Endothelial cell of umbilical vein (primary cell): ENCODE data around the gene KLF15. TPM values are rescaled to one million over a fixed set of nuclear protein-coding genes. Genes with fewer than 3 reads are reported as not detected.

Experiments used
- BruUV-seq: library from RNA; stranded (reverse); fragments of 400-500 nt; replicated peaks from 2 replicates; lab custom pipeline; 2021; lab: Mats Ljungman, UMichigan
- CTCF ChIA-PET: fragments of 300-600, 350-600 bp; sonication (Branson Sonifier 250); formaldehyde crosslinking; loops from one replicate; lab custom pipeline; 2021; ENCODE audit warnings: antibody characterized with exemption, inconsistent platforms; lab: Charles Lee
- POLR2A ChIA-PET: fragments of 300-600, 350-600 bp; sonication (Branson Sonifier 250); formaldehyde crosslinking; loops from one replicate; lab custom pipeline; 2021; ENCODE audit warnings: antibody characterized with exemption, inconsistent platforms; lab: Charles Lee
- DNase-seq: peaks from one replicate; pipeline ENCODE4 v3.0.0-alpha.2; 2011; ENCODE audit warnings: low read depth, low spot score
- FAIRE-seq: peaks from 2 replicates; lab custom pipeline; 2011; peaks lifted over from hg19 to GRCh38; lab: Jason Lieb, UNC
- H2AFZ ChIP-seq: 2 replicates; pipeline ENCODE4 v1.6.0; 2012; ENCODE audit warnings: low read depth, low read length, control low read depth, inconsistent platforms
- H3K27ac ChIP-seq: 2 replicates; pipeline ENCODE4 v1.5.1; 2011; ENCODE audit warnings: low read depth, mild to moderate bottlenecking, control low read depth, low read length, moderate library complexity; ENCODE audit not compliant: insufficient read depth
- H3K27me3 ChIP-seq, 2 experiments: 2 replicates each; pipeline versions ENCODE4 v1.6.0 to v1.6.1; 2011; ENCODE audit warnings: low read length in 2 of 2, mixed read lengths in 1 of 2; ENCODE audit not compliant: control insufficient read depth in 2 of 2, insufficient read depth in 2 of 2
- H3K36me3 ChIP-seq, 2 experiments: 2 replicates in 1 of 2; 3 replicates in 1 of 2; pipeline ENCODE4 v1.5.1; 2011; ENCODE audit warnings: low read length in 2 of 2, mild to moderate bottlenecking in 1 of 2, moderate library complexity in 1 of 2; ENCODE audit not compliant: control insufficient read depth in 2 of 2, insufficient read depth in 2 of 2; ENCODE audit errors: extremely low read depth in 1 of 2
- H3K4me1 ChIP-seq: 3 replicates; pipeline ENCODE4 v1.5.1; 2011; ENCODE audit warnings: mild to moderate bottlenecking, low read length; ENCODE audit not compliant: control insufficient read depth, insufficient read depth; ENCODE audit errors: extremely low read depth
- H3K4me2 ChIP-seq: 2 replicates; pipeline ENCODE4 v1.6.1; 2011; ENCODE audit warnings: low read length, control low read depth, mixed read lengths; ENCODE audit not compliant: insufficient read depth
- H3K4me3 ChIP-seq, 3 experiments: fragments of 200-600 bp in 1 of 3; sonication (generic), shearing (Covaris generic) in 1 of 3; replicated peaks in 1 of 3; 2 replicates each; pipeline ENCODE4 v1.5.1; 2011 to 2016; ENCODE audit warnings: control low read depth in 3 of 3, low read length in 3 of 3, mild to moderate bottlenecking in 2 of 3, inconsistent platforms in 1 of 3, low read depth in 1 of 3, moderate library complexity in 1 of 3; ENCODE audit not compliant: insufficient read depth in 1 of 3
- H3K79me2 ChIP-seq: 2 replicates; pipeline ENCODE4 v1.6.0; 2012; ENCODE audit warnings: low read length, inconsistent platforms; ENCODE audit not compliant: control insufficient read depth, insufficient read depth
- H3K9ac ChIP-seq: replicated peaks from 2 replicates; pipeline ENCODE3; 2011; ENCODE audit warnings: low read length, control low read depth; ENCODE audit not compliant: insufficient read depth; ENCODE audit errors: extremely low read depth
- H3K9me1 ChIP-seq: replicated peaks from 3 replicates; pipeline ENCODE4 v1.6.0; 2011; ENCODE audit warnings: mild to moderate bottlenecking, low read length; ENCODE audit not compliant: control insufficient read depth, insufficient read depth; ENCODE audit errors: extremely low read depth
- H3K9me3 ChIP-seq: replicated peaks from 2 replicates; pipeline ENCODE4 v1.5.1; 2012; ENCODE audit warnings: low read length, inconsistent platforms; ENCODE audit not compliant: control insufficient read depth, insufficient read depth
- H4K20me1 ChIP-seq: replicated peaks from 2 replicates; pipeline ENCODE3; 2011; ENCODE audit warnings: mild to moderate bottlenecking, low read length; ENCODE audit not compliant: control insufficient read depth, insufficient read depth; ENCODE audit errors: extremely low read depth
- EZH2 ChIP-seq: IDR thresholded peaks from 2 replicates; pipeline ENCODE4 v1.6.1; 2012; ENCODE audit warnings: borderline replicate concordance, low read depth, mild to moderate bottlenecking, moderate library complexity, low read length, inconsistent platforms; ENCODE audit not compliant: severe bottlenecking
- FOS ChIP-seq: IDR thresholded peaks from 2 replicates; pipeline ENCODE4 v1.6.1; 2011; ENCODE audit warnings: mild to moderate bottlenecking, low read length, moderate library complexity, borderline replicate concordance; ENCODE audit not compliant: insufficient read depth
- GATA2 ChIP-seq: IDR thresholded peaks from 2 replicates; pipeline ENCODE4 v1.7.0; 2011; ENCODE audit warnings: low read depth, mild to moderate bottlenecking, moderate library complexity, mixed read lengths, low read length; ENCODE audit not compliant: insufficient read length, insufficient read depth
- JUN ChIP-seq: IDR thresholded peaks from 2 replicates; pipeline ENCODE4 v1.6.1; 2011; ENCODE audit warnings: borderline replicate concordance, low read depth; ENCODE audit not compliant: insufficient read length, insufficient read depth
- MYC ChIP-seq: IDR thresholded peaks from one replicate; pipeline ENCODE4 v1.6.1; 2011; ENCODE audit warnings: mild to moderate bottlenecking, low read depth, low read length
- POLR2A ChIP-seq: IDR thresholded peaks from 2 replicates; pipeline ENCODE4 v1.6.1; 2012; ENCODE audit warnings: low read depth, mild to moderate bottlenecking, control low read depth, low read length
- POLR2AphosphoS5 ChIP-seq: IDR thresholded peaks from 2 replicates; pipeline ENCODE4 v1.6.1; 2012; ENCODE audit warnings: low read depth, mild to moderate bottlenecking, control low read depth, low read length, moderate library complexity; ENCODE audit not compliant: insufficient read depth
- dilution Hi-C: fragments of 300-500 bp; cut with MboI; formaldehyde crosslinking; loops from one replicate; pipeline ENCODE4 v1.15.0; 2019; ENCODE audit warnings: low sequenced_read_pairs; ENCODE audit not compliant: extremely low pct_ligation_motif_present
- intact Hi-C: fragments of 100-400 bp; cut with micrococcal nuclease; formaldehyde crosslinking; loops from one replicate; pipeline ENCODE4 v1.10.0; 2022
- polyA plus RNA-seq, 4 experiments: library from polyadenylated mRNA; depleted of rRNA in 3 of 4; stranded (reverse) in 3 of 4; unstranded in 1 of 4; fragments of >200 nt; gene quantifications; 2 replicates each; pipeline versions ENCODE4 v1.2.1 to v1.2.3, GENCODE V29; 2011 to 2012; ENCODE audit warnings: missing spikeins in 1 of 4
- total RNA-seq: library from RNA; stranded (reverse); gene quantifications from 2 replicates; pipeline ENCODE4 v1.2.3, GENCODE V29; 2021
- TF ChIP-seq, protein P1 (sequence below): IDR thresholded peaks from 2 replicates; pipeline ENCODE4 v1.6.1; 2011; ENCODE audit not compliant: insufficient read depth, insufficient read length
- TF ChIP-seq, protein P2 (sequence below), 2 donors: IDR thresholded peaks; 1 replicate in 1 of 2; 2 replicates in 1 of 2; pipeline ENCODE4 v1.5.1; 2011; ENCODE audit warnings: low read length in 2 of 2, mild to moderate bottlenecking in 2 of 2, moderate library complexity in 2 of 2, control low read depth in 1 of 2, inconsistent platforms in 1 of 2, low read depth in 1 of 2; ENCODE audit not compliant: insufficient read depth in 1 of 2; ENCODE audit errors: extremely low read depth in 1 of 2

The KLF15 gene
- total and polyA plus RNA-seq, 2 donors (not counting 3 experiments of a cell fraction or from before 2014, with no cell fraction given) = 2.2 to 3.0 TPM

- FAIRE-seq (no peak), DNase-seq (no peak)
- H4K20me1 ChIP-seq = no peaks in the 10 kb centered on the region
- intact Hi-C loops (no loop called here), dilution Hi-C loops (no loop called here)
- no peaks in the 10 kb centered on the region for H3K79me2 ChIP-seq
- no peak for TF ChIP-seq FOS
- no peak for TF ChIP-seq EZH2
- no peak for TF ChIP-seq JUN
- TF ChIP-seq GATA2 = no peak
- no peak for TF ChIP-seq POLR2A
- TF ChIP-seq, protein P1, sequence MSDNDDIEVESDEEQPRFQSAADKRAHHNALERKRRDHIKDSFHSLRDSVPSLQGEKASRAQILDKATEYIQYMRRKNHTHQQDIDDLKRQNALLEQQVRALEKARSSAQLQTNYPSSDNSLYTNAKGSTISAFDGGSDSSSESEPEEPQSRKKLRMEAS = no peak
- TF ChIP-seq POLR2AphosphoS5 = no peak
- TF ChIP-seq MYC = no peak
- TF ChIP-seq, protein P2, sequence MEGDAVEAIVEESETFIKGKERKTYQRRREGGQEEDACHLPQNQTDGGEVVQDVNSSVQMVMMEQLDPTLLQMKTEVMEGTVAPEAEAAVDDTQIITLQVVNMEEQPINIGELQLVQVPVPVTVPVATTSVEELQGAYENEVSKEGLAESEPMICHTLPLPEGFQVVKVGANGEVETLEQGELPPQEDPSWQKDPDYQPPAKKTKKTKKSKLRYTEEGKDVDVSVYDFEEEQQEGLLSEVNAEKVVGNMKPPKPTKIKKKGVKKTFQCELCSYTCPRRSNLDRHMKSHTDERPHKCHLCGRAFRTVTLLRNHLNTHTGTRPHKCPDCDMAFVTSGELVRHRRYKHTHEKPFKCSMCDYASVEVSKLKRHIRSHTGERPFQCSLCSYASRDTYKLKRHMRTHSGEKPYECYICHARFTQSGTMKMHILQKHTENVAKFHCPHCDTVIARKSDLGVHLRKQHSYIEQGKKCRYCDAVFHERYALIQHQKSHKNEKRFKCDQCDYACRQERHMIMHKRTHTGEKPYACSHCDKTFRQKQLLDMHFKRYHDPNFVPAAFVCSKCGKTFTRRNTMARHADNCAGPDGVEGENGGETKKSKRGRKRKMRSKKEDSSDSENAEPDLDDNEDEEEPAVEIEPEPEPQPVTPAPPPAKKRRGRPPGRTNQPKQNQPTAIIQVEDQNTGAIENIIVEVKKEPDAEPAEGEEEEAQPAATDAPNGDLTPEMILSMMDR (IDR thresholded peaks at IDR 0.05; ENCODE audit: extremely low read depth in 1 of 2, insufficient read depth in 1 of 2, low read depth in 1 of 2, low read length in 2 of 2) = no peak
- H3K4me1 ChIP-seq = no peaks in the 10 kb centered on the region
- H3K4me3 ChIP-seq = no peak overlapping the region
- no peak overlapping the region for H3K27ac ChIP-seq
- ChIA-PET POLR2A (no interaction called here), CTCF (no interaction called here)
- no peak overlapping the region for H3K9ac ChIP-seq
- H2AFZ ChIP-seq = no peak overlapping the region
- H3K27me3 ChIP-seq = peaks cover 1 to 5% of the 10 kb centered on the region in 2 experiments
- no TSS peak for BruUV-seq
- H3K4me2 ChIP-seq = no peak overlapping the region
- H3K9me1 ChIP-seq = no peaks in the 10 kb centered on the region
- no peaks in the 10 kb centered on the region for H3K36me3 ChIP-seq
- no peaks in the 10 kb centered on the region for H3K9me3 ChIP-seq
These were observed 57.0 kb downstream of the KLF15 start for GRCh38 chr3:126300001-126300760.
